HG03280 (cell line): ENCODE measurements around the gene PNMT.
"Not testable (repeated sequence)": the region's sequence is repeated elsewhere in the genome, so short reads cannot be mapped to it uniquely, and the experiment has no call there.

Source experiments
- ATAC-seq: cut with Tn5 transposase; IDR thresholded peaks from one replicate; pipeline ENCODE4 v1.9.1; 2021; ENCODE audit warnings: mild to moderate bottlenecking, moderate library complexity; ENCODE audit not compliant: unreplicated experiment

PNMT gene

DNA sequence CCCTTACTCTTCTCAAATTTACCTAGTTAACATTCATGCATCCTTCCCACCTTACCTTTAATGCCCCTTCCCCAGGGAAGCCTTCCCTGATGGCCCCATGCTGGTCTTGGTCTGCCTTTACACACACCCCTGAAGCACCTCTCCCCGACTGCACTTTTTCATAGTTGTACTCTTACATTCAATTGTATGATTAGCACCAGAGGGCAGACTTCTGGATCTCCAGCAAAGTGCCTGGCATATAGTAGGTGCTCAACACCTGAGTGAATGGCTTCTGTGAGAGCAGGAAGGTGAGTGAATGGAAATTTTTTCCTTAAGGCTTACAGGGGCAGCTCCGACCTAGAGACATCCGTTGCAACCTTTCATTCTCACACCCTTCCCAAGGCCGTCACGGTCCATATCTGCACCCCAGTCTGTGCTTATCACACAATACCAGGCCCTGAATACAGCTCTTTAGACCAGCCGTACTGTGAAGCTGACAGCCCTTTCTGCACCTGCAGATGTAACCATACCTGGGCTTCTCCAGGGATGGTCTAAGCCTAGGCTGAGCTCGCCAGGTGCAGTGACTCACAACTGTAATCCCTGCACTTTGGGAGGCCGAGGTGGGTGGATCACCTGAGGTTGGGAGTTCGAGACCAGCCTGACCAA lies 15.2 kb downstream of the PNMT start:
- ATAC-seq = no peak

DNA sequence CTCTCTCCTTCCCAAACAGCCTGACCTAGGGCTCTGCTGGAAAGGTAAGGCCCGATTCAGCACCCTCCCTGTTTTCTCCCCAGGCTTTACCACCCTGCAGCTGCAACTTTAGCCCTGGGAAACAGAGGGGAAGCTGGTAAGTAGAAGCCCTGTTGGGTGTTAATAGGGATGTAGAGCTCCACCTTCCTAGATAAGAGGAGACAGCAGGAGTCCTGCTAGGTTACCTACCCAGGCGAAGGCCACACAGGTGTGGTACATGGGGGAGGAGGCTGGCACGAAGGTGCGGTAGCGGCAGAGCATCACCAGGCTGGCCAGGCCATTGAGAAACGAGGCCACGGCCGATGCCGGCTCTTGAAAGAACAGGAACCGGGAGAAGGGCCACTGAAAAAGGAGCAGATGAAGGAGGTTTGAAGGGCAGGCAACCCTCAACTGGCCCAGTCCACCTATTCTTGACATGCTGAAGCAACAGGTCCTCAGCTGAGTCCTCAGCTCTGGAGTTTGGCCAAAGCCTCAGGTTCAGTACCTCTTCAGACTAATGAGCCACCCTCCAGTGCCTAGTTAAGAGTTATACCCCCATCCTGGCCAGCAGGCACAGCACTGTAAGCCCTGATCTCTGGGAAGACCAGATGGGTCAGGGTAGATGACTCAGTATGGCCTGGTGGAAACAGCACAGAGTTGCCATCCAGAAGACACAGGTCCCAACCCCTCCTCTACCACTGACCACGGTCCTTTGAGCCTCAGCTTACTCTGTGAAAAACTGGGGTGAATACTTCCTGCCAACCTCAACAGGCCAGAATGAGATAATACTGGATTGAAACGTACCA lies 16.3 kb downstream of the PNMT start:
- no peak for ATAC-seq

GRCh38 chr17:39687101-39687545 lies 18.9 kb downstream of the PNMT start:
- ATAC-seq = no peak

DNA sequence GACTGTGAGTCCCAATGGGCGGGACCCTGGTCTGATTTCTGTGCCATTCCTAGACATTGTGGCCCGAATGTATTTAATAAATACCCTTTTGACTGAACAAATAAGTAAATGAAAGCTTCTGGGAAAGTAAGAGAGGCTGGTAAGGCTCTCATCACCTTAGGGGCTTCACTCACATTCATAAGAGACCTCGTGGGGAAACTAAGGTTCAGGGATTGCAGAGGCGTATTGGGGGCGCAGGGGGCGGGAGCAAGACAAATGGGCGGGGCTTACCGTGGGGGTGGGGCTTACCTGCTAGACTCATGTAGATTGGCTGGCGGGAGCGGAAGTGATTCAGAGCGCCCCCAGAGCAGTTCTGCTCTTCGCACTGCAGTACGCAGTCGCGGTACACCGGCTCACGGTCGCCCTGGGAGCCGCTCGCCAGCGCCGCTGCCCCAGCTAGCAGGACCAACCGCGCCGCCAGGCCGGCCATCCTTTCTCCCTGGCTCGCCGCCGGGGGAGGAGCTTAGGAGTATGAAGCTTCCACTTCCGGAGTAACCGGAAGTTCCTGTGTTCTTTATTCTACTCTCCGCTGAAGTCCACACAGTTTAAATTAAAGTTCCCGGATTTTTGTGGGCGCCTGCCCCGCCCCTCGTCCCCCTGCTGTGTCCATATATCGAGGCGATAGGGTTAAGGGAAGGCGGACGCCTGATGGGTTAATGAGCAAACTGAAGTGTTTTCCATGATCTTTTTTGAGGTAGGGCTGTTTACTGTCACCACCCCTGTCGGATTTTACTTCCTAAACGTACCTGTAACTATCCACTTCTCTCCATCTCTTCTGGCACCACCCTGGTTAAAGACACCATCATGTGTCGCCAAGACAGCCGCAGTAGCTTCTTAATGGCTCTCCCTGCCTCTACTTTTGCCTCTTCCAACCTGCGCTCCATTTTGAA lies 19.6 kb downstream of the PNMT start, which contains the start of gene PGAP3:
Gene PGAP3 (minus strand): TSS at position 512 of the 929 bp plus-strand sequence. CDS start 43 bp downstream, at position 469.
- ATAC-seq = peak; percentile 88

GRCh38 chr17:39688475-39688835 lies 20.2 kb downstream of the PNMT start:
- ATAC-seq = no peak

GRCh38 chr17:39688945-39689344 lies 20.7 kb downstream of the PNMT start:
- ATAC-seq = no peak

DNA sequence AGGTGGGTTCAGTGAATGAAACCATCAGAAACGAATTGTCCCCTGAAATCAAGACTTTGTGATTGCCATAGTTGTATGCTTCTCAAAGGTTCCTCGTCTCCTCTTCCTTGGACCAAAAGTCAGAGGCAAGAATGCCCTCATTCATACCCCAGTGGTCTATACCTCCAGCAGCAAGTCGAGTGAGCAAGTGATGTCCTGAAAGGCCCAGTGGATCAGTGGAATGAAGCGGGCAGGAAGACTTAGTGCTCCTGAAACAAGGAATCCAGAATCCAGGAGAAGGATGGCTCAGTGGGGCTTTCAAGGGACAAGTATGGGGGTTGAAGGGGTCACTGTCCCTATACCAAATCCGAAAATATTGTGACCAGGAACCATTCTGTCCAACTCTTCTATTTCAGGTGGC lies 26.3 kb downstream of the PNMT start:
- no peak for ATAC-seq

DNA sequence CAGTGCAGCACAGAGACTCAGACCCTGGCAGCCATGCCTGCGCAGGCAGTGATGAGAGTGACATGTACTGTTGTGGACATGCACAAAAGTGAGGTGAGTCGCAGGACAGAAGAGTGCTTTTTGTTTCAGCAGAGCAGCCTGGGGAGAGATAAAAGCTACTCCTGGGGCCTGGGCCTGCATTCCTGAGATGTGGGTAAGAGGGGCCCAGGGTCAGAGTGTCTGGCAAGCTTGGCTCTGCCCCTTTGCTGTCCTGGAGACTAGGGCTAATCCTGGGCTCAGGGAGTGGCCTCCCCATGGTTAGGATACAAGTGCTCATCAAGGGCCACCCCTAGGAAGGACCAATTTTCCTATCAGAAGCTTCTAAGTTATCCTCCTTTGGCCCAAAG lies 26.8 kb downstream of the PNMT start:
- ATAC-seq = no peak

GRCh38 chr17:39696731-39697130 lies 28.5 kb downstream of the PNMT start:
- ATAC-seq = no peak

DNA sequence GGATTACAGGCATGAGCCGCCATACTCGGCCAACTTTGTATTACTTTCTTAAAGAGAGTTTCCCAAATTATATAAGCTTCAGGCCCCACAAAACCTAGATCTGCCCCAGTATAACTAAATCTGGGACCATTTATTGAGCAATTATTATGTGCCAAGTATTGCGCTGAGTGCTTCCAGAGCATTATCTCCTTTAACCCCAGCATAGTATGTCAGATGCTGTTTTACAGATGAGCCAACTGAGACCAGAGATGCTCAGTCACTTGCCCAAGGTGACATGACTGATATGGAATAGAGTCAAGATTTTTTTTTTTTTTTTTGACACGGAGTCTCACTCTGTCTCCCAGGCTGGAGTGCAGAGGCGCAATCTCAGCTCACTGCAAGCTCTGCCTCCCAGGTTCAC lies 29.7 kb downstream of the PNMT start:
- no peak for ATAC-seq

DNA sequence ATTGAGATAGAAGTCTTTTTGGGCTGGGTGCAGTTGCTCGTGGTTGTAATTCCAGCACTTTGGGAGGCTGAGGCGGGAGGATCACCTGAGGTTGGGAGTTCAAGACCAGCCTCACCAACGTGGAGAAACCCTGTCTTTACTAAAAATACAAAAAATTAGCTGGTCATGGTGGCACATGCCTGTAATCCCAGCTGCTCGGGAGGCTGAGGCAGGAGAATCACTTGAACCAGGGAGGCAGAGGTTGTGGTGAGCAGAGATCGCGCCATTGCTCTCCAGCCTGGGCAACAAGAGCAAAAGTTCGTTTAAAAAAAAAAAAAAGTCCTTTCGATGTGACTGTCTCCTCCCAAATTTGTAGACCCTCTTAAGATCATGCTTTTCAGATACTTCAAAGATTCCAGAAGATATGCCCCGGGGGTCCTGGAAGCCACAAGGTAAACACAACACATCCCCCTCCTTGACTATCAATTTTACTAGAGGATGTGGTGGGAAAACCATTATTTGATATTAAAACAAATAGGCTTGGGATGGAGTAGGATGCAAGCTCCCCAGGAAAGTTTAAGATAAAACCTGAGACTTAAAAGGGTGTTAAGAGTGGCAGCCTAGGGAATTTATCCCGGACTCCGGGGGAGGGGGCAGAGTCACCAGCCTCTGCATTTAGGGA lies 31.0 kb downstream of the PNMT start:
- ATAC-seq = not testable (repeated sequence)

DNA sequence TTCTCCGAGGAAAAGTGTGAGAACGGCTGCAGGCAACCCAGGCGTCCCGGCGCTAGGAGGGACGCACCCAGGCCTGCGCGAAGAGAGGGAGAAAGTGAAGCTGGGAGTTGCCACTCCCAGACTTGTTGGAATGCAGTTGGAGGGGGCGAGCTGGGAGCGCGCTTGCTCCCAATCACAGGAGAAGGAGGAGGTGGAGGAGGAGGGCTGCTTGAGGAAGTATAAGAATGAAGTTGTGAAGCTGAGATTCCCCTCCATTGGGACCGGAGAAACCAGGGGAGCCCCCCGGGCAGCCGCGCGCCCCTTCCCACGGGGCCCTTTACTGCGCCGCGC lies 31.5 kb downstream of the PNMT start, which contains the start of gene ERBB2:
Gene ERBB2 (plus strand): TSS at position 247 of the 330 bp plus-strand sequence. CDS start 175 bp downstream, outside the sequence.
- no peak for ATAC-seq

DNA sequence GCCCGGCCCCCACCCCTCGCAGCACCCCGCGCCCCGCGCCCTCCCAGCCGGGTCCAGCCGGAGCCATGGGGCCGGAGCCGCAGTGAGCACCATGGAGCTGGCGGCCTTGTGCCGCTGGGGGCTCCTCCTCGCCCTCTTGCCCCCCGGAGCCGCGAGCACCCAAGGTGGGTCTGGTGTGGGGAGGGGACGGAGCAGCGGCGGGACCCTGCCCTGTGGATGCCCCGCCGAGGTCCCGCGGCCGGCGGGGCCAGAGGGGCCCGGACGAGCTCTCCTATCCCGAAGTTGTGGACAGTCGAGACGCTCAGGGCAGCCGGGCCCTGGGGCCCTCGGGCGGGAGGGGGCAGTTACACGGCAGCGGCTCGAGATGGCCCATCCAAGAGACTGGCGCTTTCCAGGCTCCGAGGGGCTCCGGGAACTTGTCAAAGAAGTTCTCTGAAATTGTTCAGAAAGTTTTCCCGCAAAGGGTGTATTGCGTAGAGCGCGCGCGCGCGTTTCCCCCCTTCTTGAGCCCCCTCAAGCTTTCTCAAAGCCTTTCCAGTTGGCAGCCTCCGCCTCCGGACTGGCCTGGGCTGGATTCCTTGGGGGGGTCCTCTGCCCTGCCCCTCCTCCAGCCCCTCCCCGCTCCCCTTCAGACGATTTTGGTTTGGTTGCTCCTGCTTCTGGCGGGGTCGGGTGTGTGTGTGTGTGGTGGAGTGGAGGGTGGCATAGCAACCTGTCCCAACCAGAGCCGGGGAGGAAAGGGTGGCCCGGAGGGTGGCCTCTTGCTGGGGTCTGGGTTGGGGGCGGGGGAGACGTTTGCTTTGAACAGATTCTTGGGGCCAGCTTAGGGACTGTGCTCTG lies 32.1 kb downstream of the PNMT start:
- ATAC-seq = no peak

GRCh38 chr17:39701012-39701783 lies 32.9 kb downstream of the PNMT start:
- no peak for ATAC-seq

- ATAC-seq = no peak
Measured at GRCh38 chr17:39701784-39702422, 33.6 kb downstream of the PNMT start.

DNA sequence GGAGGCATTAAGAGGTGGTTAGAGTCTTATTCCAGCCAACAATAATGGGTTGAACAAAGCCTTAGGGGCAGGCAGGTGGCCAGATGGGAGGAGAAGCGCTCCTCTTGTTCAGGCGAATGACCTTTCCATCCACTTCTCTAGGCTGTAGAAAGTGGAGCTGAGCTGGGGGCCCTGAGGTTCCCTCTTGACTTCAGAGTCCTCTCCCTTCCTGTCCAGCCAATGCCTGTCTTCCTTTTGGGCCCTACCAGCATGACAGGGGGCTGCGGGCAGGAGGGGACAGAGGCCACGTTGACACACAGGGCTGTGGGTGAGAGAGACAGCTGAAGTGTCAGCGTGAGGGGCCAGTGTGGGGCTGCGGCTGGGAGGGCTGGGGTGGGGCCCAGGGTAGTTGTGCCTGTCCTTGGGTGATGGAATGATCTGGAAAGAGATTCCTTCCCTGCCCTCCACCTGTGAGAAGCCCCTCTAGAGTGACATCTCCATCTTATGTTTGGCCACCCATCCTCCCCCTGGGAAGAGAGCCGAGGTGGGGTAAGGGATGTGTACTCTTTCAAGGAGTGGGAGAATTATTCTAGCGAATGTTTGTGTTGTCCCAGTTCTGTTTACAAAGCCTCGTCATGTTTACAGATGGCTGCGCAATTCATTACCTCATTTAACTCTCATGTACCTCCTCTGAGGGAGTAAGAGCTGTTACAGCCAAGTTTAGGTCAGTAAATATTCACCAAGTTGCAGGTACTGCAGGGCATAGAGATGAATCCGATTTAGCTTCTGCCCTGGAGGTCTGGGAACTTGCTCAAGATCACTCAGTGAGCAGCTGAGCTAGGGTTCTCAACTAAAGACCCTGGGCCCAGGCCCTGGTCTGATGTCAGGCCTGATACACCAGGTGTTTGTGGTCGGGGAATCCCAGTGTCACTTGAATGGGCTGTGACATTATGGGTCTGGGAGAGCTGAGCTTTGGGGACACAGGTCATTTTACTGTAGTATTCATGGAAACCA lies 34.9 kb downstream of the PNMT start:
- no peak for ATAC-seq

DNA sequence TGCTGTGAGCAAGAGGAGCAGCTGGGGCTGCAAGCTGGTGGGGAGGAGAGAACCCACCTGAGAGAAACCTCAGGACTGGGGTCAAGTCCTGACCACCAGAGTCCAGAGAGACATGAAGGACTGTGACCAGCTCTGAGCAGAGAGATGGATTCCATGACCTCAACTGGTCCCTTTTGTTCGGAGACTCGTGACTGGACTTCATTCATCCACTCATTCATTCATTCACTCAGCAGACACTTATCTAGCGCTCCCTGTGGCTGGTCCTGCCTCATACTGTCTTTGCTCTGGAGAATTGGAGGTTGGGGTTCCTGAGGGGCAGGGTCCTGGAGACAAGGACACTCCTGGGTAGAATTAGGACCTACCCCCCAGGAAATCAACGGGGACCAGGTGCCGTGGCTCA lies 35.7 kb downstream of the PNMT start:
- ATAC-seq = no peak
